HG02759 (cell line): ENCODE measurements around the gene FARP1.

Source experiments
- ATAC-seq: cut with Tn5 transposase; IDR thresholded peaks from one replicate; pipeline ENCODE4 v1.9.1; 2021; ENCODE audit warnings: mild to moderate bottlenecking, moderate library complexity; ENCODE audit not compliant: unreplicated experiment

FARP1 gene

GRCh38 chr13:98474292-98474691 lies 331.4 kb downstream of the FARP1 start:
- ATAC-seq, result no peak

GRCh38 chr13:98474761-98475160 lies 331.9 kb downstream of the FARP1 start:
- no peak for ATAC-seq

GRCh38 chr13:98475522-98475921 lies 332.6 kb downstream of the FARP1 start:
- ATAC-seq, result no peak

- ATAC-seq, result peak; percentile 28
These were observed 333.2 kb downstream of the FARP1 start for GRCh38 chr13:98476106-98476505.

GRCh38 chr13:98476538-98476966 lies 333.7 kb downstream of the FARP1 start:
- ATAC-seq, result peak; percentile 93

- ATAC-seq, result peak; percentile 59
These were observed 335.6 kb downstream of the FARP1 start for GRCh38 chr13:98478189-98479129.

- ATAC-seq, result no peak
These were observed 336.7 kb downstream of the FARP1 start for GRCh38 chr13:98479496-98480003.

- ATAC-seq, result no peak
These were observed 338.3 kb downstream of the FARP1 start for GRCh38 chr13:98480915-98481877.

GRCh38 chr13:98482476-98483444 lies 339.9 kb downstream of the FARP1 start:
- no peak for ATAC-seq

- no peak for ATAC-seq
These were observed 340.9 kb downstream of the FARP1 start for GRCh38 chr13:98483601-98484288.

GRCh38 chr13:98484289-98485219 lies 341.7 kb downstream of the FARP1 start:
- ATAC-seq, result peak; percentile 37

- no peak for ATAC-seq
These were observed 342.7 kb downstream of the FARP1 start for GRCh38 chr13:98485561-98485960.

- ATAC-seq, result no peak
These were observed 343.5 kb downstream of the FARP1 start for GRCh38 chr13:98486412-98486811.

GRCh38 chr13:98487016-98487415 lies 344.1 kb downstream of the FARP1 start:
- ATAC-seq, result no peak

GRCh38 chr13:98487522-98487921 lies 344.6 kb downstream of the FARP1 start:
- ATAC-seq, result no peak

- peak; percentile 57 for ATAC-seq
These were observed 345.8 kb downstream of the FARP1 start for GRCh38 chr13:98488736-98489135.

- no peak for ATAC-seq
These were observed 346.7 kb downstream of the FARP1 start for GRCh38 chr13:98489446-98490194.
